Measurements from ENCODE around the gene CDK9.

DNA sequence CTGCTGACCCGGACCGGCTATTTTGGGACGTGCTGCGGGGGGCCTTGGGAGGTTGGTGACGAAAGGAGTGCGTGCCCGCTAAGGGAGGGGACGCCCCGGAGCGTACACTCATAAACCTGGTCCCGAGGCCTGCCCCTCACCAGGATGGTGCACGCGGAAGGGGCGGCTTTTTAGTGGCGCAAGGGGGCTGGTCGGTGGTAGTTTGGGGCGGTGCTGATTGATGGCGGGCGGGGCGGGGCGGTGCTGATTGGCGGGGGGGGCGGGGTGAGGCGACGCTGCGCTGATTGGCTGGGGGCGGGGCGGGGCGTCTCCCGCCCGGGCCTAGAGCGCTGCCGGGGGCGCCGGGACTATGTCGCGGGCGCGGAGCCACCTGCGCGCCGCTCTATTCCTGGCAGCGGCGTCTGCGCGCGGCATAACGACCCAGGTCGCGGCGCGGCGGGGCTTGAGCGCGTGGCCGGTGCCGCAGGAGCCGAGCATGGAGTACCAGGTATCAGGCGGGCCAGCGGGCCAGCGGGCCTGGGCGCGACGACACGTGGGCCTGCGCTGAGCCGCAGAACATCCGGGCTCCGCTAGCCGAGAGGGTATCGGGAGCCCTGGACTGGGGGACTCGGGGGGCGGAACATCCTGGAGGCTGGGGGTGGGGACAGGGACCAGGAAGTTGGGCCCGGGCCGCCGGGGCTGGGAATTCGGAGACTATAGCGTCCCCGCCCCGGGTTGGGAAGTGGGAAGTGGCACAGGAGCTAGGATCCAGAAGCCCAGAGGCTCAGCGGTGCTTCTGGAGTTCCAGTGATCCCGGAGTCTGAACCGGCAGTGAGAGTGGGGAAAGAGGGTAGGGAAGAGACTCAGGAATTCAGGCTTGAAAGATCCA lies 17.0 kb downstream of the CDK9 start, which contains the start of gene FPGS:
- TF ChIP-seq EP300 (IDR thresholded peaks at IDR 0.05): no peak
- TF ChIP-seq, protein P1, sequence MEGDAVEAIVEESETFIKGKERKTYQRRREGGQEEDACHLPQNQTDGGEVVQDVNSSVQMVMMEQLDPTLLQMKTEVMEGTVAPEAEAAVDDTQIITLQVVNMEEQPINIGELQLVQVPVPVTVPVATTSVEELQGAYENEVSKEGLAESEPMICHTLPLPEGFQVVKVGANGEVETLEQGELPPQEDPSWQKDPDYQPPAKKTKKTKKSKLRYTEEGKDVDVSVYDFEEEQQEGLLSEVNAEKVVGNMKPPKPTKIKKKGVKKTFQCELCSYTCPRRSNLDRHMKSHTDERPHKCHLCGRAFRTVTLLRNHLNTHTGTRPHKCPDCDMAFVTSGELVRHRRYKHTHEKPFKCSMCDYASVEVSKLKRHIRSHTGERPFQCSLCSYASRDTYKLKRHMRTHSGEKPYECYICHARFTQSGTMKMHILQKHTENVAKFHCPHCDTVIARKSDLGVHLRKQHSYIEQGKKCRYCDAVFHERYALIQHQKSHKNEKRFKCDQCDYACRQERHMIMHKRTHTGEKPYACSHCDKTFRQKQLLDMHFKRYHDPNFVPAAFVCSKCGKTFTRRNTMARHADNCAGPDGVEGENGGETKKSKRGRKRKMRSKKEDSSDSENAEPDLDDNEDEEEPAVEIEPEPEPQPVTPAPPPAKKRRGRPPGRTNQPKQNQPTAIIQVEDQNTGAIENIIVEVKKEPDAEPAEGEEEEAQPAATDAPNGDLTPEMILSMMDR (IDR thresholded peaks at IDR 0.05): no peak
- peak; percentile 53 for TF ChIP-seq POLR2A (IDR thresholded peaks at IDR 0.05; ENCODE audit: low read depth)

Measured in esophagus muscularis mucosa (tissue), 4 donors.